Ascending aorta (tissue), 2 donors: ENCODE data around the gene NOX5. TPM values are rescaled to one million over a fixed set of nuclear protein-coding genes. Genes with fewer than 3 reads are reported as not detected.

Experiments used
- DNase-seq, 2 donors: peaks; one replicate each; pipeline ENCODE4 v3.0.0-alpha.2; 2019; ENCODE audit warnings: low spot score in 2 of 2
- H3K27ac ChIP-seq, 2 donors: fragments of 200-600 bp; sonication (generic); one replicate each; pipeline ENCODE4 v1.5.1; 2016 to 2017; ENCODE audit warnings: mild to moderate bottlenecking in 1 of 2
- H3K27me3 ChIP-seq: fragments of 200-600 bp; sonication (generic); one replicate; pipeline ENCODE4 v1.5.1; 2017
- H3K36me3 ChIP-seq, 2 donors: fragments of 200-600 bp; sonication (generic); one replicate each; pipeline ENCODE4 v1.5.1; 2016
- H3K4me1 ChIP-seq, 2 donors: fragments of 200-600 bp; sonication (generic); one replicate each; pipeline ENCODE4 v1.5.1; 2016 to 2017; ENCODE audit warnings: mild to moderate bottlenecking in 1 of 2
- H3K4me3 ChIP-seq, 2 donors: fragments of 200-600 bp; sonication (generic); one replicate each; pipeline ENCODE4 v1.5.1; 2016 to 2017; ENCODE audit warnings: mild to moderate bottlenecking in 1 of 2
- H3K9me3 ChIP-seq, 2 donors: fragments of 200-600 bp; sonication (generic); one replicate each; pipeline ENCODE4 v1.5.1; 2016
- CTCF ChIP-seq, 3 experiments: fragments of 200-600 bp in 2 of 3; fragments of 450-650 bp in 1 of 3; sonication (generic) in 2 of 3; IDR thresholded peaks; one replicate each; pipeline ENCODE4 v1.5.1; 2016 to 2019; ENCODE audit warnings: antibody characterized with exemption in 3 of 3, mild to moderate bottlenecking in 1 of 3, moderate library complexity in 1 of 3
- intact Hi-C: fragments of 100-400 bp; cut with DNase I; formaldehyde crosslinking; loops from one replicate; pipeline ENCODE4 v1.15.1; 2023
- total RNA-seq: library from RNA; depleted of rRNA; stranded (reverse); fragments of >200 nt; gene quantifications from one replicate; pipeline ENCODE4 v1.1.0, GENCODE V29; 2016

NOX5 gene
- total RNA-seq, 1 donor from 2014 or later: 0.53 TPM

- no peak overlapping the region for H3K4me3 ChIP-seq
- DNase-seq: peak in 1 of 2 donors; percentile 30
- H3K4me1 ChIP-seq: no peaks in the 10 kb centered on the region
- intact Hi-C loops: no loop called here
- no peaks in the 10 kb centered on the region for H3K27me3 ChIP-seq
- no peaks in the 10 kb centered on the region for H3K9me3 ChIP-seq
- no peaks in the 10 kb centered on the region for H3K36me3 ChIP-seq
- H3K27ac ChIP-seq: no peak overlapping the region
- TF ChIP-seq CTCF (IDR thresholded peaks at IDR 0.05): no peak
These were observed 24.0 kb downstream of the NOX5 start for GRCh38 chr15:69038508-69038907.

- no peaks in the 10 kb centered on the region for H3K4me1 ChIP-seq
- no peaks in the 10 kb centered on the region for H3K27me3 ChIP-seq
- H3K27ac ChIP-seq: no peak overlapping the region
- intact Hi-C loops: no loop called here
- DNase-seq: peak in 1 of 2 donors; percentile 33
- no peaks in the 10 kb centered on the region for H3K36me3 ChIP-seq
- H3K4me3 ChIP-seq: no peak overlapping the region
- no peaks in the 10 kb centered on the region for H3K9me3 ChIP-seq
- TF ChIP-seq CTCF (IDR thresholded peaks at IDR 0.05): no peak
These were observed 25.2 kb downstream of the NOX5 start for GRCh38 chr15:69039516-69040225.

DNA sequence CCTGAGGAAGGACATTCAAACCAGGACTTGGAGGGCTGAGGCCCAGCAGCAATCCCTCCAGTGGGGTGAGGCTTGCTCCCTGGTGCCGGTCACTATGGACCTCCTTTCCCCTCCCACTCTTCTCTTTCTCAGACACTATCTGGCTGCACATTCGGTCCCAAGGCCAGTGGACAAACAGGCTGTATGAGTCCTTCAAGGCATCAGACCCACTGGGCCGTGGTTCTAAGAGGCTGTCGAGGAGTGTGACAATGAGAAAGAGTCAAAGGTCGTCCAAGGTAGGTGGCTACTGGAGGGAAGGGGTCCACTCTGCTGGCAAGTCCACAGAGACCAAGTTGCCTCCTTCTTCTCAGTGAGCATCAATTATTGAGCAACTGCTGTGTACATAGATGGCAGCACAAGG, 28.0 kb downstream of the NOX5 start:
- DNase-seq: peak in 1 of 2 donors; percentile 34
- H3K27ac ChIP-seq: no peak overlapping the region
- intact Hi-C loops: no loop called here

GRCh38 chr15:69045802-69046201, 31.3 kb downstream of the NOX5 start:
- Histone ChIP-seq H3K27ac (no peak overlapping the region), H3K27me3 (no peaks in the 10 kb centered on the region), H3K9me3 (no peaks in the 10 kb centered on the region), H3K4me3 (no peak overlapping the region), H3K4me1 (no peaks in the 10 kb centered on the region), H3K36me3 (no peaks in the 10 kb centered on the region)
- TF ChIP-seq CTCF (IDR thresholded peaks at IDR 0.05): no peak
- peak in 1 of 2 donors; percentile 5 for DNase-seq
- intact Hi-C loops: no loop called here

More for the DNA sequence above, 28.0 kb downstream of the NOX5 start:
- Histone ChIP-seq H3K4me3 (no peak overlapping the region), H3K36me3 (no peaks in the 10 kb centered on the region), H3K27me3 (no peaks in the 10 kb centered on the region), H3K4me1 (no peaks in the 10 kb centered on the region), H3K9me3 (no peaks in the 10 kb centered on the region)
- no peak for TF ChIP-seq CTCF (IDR thresholded peaks at IDR 0.05)

DNA sequence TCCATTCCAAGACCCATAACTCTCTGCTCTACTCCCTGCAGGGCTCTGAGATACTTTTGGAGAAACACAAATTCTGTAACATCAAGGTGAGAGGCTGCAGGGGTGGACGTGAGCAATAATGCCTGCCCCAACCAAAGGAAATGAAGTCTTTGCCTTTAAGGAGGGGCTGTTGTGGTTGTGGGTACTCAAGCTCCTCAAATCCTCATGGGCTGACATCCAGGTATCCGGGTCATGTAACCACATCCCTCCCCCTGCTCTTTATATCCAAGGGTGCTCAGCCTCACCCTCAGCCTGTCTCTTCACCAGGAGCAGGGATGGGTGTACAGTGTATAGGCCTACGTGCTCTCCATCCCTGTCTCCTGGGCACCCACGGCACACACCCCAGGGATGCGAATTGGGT, 32.3 kb downstream of the NOX5 start:
- Histone ChIP-seq H3K4me1 (no peaks in the 10 kb centered on the region), H3K36me3 (no peaks in the 10 kb centered on the region), H3K4me3 (no peak overlapping the region), H3K9me3 (no peaks in the 10 kb centered on the region), H3K27ac (no peak overlapping the region), H3K27me3 (no peaks in the 10 kb centered on the region)
- no peak for TF ChIP-seq CTCF (IDR thresholded peaks at IDR 0.05)
- intact Hi-C loops: no loop called here
- no peak for DNase-seq
